Endodermal cell (in vitro differentiated cells): ENCODE results near the gene STOX2. TPM values are rescaled to one million over a fixed set of nuclear protein-coding genes. Genes with fewer than 3 reads are reported as not detected.

Experiments
- DNase-seq: peaks from one replicate; pipeline ENCODE4 v3.0.0-alpha.2; 2017
- H3K27ac ChIP-seq: 2 replicates; pipeline ENCODE4 v1.5.1; 2013; ENCODE audit warnings: mild to moderate bottlenecking, low read depth, low read length, moderate library complexity
- H3K27me3 ChIP-seq: 2 replicates; pipeline ENCODE4 v1.6.1; 2013; ENCODE audit warnings: mild to moderate bottlenecking, low read length, moderate library complexity; ENCODE audit not compliant: insufficient read depth, control insufficient read depth, poor library complexity, severe bottlenecking
- H3K36me3 ChIP-seq: 2 replicates; pipeline ENCODE4 v1.7.0; 2013; ENCODE audit warnings: mild to moderate bottlenecking, low read length, moderate library complexity; ENCODE audit not compliant: control insufficient read depth, insufficient read depth
- H3K4me1 ChIP-seq: one replicate; pipeline ENCODE4 v1.7.0; 2013; ENCODE audit warnings: low read length; ENCODE audit not compliant: control insufficient read depth, insufficient read depth
- H3K4me3 ChIP-seq: 2 replicates; pipeline ENCODE4 v1.5.1; 2013; ENCODE audit warnings: mild to moderate bottlenecking, low read length, moderate library complexity
- H3K9ac ChIP-seq: 2 replicates; pipeline ENCODE4 v1.6.1; 2013; ENCODE audit warnings: mild to moderate bottlenecking, low read length, moderate library complexity; ENCODE audit not compliant: poor library complexity, severe bottlenecking; ENCODE audit errors: extremely low read depth
- H3K9me3 ChIP-seq: 2 replicates; pipeline ENCODE4 v1.6.1; 2013; ENCODE audit warnings: mild to moderate bottlenecking, low read length, moderate library complexity; ENCODE audit not compliant: control insufficient read depth
- H3K27ac Mint-ChIP-seq: 2 replicates; pipeline ENCODE4 v1.8.0; 2020; ENCODE audit warnings: mixed read lengths
- H3K27me3 Mint-ChIP-seq: 2 replicates; pipeline ENCODE4 v1.8.0; 2021; ENCODE audit warnings: mild to moderate bottlenecking, mixed read lengths; ENCODE audit not compliant: insufficient read depth
- H3K36me3 Mint-ChIP-seq: 2 replicates; pipeline ENCODE4 v1.8.0; 2020; ENCODE audit warnings: low read depth, mixed read lengths
- H3K4me1 Mint-ChIP-seq: 2 replicates; pipeline ENCODE4 v1.8.0; 2020; ENCODE audit warnings: mixed read lengths
- H3K4me3 Mint-ChIP-seq: 2 replicates; pipeline ENCODE4 v1.8.0; 2020; ENCODE audit warnings: mild to moderate bottlenecking, moderate library complexity, mixed read lengths
- H3K9me3 Mint-ChIP-seq: 2 replicates; pipeline ENCODE4 v1.8.0; 2020; ENCODE audit warnings: mild to moderate bottlenecking, mixed read lengths
- WGBS, 2 experiments: methylation state at CpG; one replicate each; pipeline versions ENCODE4 v1.1.5 to v1.1.7; 2013; ENCODE audit warnings: missing lambda C conversion rate in 2 of 2, mixed read lengths in 1 of 2; ENCODE audit not compliant: insufficient coverage in 1 of 2, insufficient read length in 1 of 2; 5-methylcytosine and 5-hydroxymethylcytosine counted together
- total RNA-seq, 2 donors: library from RNA; stranded (reverse); fragmentation: NEBNext Ultra II Directional in 1 of 2; extraction: Animal tissue kit (Norgen Biotek cat#: 25700) in 1 of 2; gene quantifications; 2 replicates in 1 of 2; 3 replicates in 1 of 2; pipeline ENCODE4 v1.2.1, GENCODE V29; 2021
- TF ChIP-seq, protein P1 (sequence below): fragments of 200-600 bp; sonication (generic); conservative IDR thresholded peaks from 2 replicates; pipeline ENCODE4 v1.5.0; 2021; ENCODE audit warnings: antibody characterized with exemption, mild to moderate bottlenecking

STOX2 gene
- total RNA-seq, 2 donors from 2014 or later, result 8.5 to 13.1 TPM

DNA sequence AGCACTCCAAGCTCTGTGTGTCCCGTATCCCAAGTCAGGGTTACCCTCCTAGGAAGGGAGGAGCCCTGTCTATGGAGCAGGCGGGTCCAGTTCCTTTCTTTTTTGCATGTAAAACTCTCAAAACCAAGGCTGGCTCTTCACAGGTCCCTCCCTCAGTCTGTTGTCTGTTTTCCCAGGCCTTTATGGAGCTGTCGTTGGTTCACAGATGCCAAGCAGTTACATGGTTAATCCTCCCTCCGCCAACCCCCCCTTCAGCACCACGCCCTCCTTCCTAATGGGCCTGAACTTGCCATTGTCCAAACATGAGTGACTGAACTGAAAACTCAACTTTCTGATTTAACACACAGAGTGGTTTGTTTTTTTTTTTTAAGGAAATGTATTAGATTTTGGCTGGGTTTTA lies 148.3 kb downstream of the STOX2 start:
- H3K27me3 ChIP-seq, result no peaks in the 10 kb centered on the region
- TF ChIP-seq, protein P1, sequence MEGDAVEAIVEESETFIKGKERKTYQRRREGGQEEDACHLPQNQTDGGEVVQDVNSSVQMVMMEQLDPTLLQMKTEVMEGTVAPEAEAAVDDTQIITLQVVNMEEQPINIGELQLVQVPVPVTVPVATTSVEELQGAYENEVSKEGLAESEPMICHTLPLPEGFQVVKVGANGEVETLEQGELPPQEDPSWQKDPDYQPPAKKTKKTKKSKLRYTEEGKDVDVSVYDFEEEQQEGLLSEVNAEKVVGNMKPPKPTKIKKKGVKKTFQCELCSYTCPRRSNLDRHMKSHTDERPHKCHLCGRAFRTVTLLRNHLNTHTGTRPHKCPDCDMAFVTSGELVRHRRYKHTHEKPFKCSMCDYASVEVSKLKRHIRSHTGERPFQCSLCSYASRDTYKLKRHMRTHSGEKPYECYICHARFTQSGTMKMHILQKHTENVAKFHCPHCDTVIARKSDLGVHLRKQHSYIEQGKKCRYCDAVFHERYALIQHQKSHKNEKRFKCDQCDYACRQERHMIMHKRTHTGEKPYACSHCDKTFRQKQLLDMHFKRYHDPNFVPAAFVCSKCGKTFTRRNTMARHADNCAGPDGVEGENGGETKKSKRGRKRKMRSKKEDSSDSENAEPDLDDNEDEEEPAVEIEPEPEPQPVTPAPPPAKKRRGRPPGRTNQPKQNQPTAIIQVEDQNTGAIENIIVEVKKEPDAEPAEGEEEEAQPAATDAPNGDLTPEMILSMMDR, result no peak
- Mint-ChIP-seq H3K9me3 (peaks cover 2% of the 10 kb centered on the region), H3K4me1 (peaks cover 6% of the 10 kb centered on the region), H3K4me3 (no peak overlapping the region), H3K27me3 (no peaks in the 10 kb centered on the region), H3K36me3 (no peaks in the 10 kb centered on the region), H3K27ac (no peak overlapping the region)
- no peaks in the 10 kb centered on the region for H3K36me3 ChIP-seq
- H3K9me3 ChIP-seq, result no peaks in the 10 kb centered on the region
- H3K27ac ChIP-seq, result no peak overlapping the region
- H3K4me3 ChIP-seq, result no peak overlapping the region
- 85 to 86% methylated on average over 1 to 5 of the region's 5 CpGs for WGBS, 2 experiments
- no peaks in the 10 kb centered on the region for H3K4me1 ChIP-seq
- no peak overlapping the region for H3K9ac ChIP-seq
- no peak for DNase-seq

DNA sequence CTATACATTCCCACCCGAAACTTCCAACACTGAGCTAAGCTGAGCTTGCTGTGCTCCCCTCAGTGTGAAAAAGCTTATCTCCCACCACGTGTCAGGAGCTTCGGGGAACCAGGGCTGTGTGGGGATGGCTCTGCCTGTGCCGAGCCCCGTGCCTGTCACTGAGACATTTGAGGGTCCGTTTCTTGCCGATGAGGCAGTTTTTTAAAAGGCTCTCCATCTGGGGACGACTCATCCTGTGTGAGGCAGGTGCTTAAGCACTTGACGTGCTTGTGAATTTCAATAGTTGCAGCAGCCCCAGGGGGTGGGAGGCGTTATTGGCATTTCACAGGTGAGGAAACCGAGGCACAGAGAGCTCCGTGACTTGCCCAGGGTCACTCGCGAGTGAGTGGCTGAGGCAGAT lies 151.8 kb downstream of the STOX2 start:
- Histone ChIP-seq H3K36me3 (no peaks in the 10 kb centered on the region), H3K27ac (no peak overlapping the region), H3K4me3 (no peak overlapping the region), H3K9ac (no peak overlapping the region), H3K4me1 (no peaks in the 10 kb centered on the region), H3K9me3 (no peaks in the 10 kb centered on the region), H3K27me3 (no peaks in the 10 kb centered on the region)
- TF ChIP-seq, protein P1, result no peak
- 78 to 84% methylated on average over 11 to 14 of the region's 14 CpGs for WGBS, 2 experiments
- Mint-ChIP-seq H3K36me3 (no peaks in the 10 kb centered on the region), H3K27ac (no peak overlapping the region), H3K4me1 (peaks cover 6% of the 10 kb centered on the region), H3K4me3 (no peak overlapping the region), H3K27me3 (no peaks in the 10 kb centered on the region), H3K9me3 (no peaks in the 10 kb centered on the region)
- DNase-seq, result peak; percentile 52

DNA sequence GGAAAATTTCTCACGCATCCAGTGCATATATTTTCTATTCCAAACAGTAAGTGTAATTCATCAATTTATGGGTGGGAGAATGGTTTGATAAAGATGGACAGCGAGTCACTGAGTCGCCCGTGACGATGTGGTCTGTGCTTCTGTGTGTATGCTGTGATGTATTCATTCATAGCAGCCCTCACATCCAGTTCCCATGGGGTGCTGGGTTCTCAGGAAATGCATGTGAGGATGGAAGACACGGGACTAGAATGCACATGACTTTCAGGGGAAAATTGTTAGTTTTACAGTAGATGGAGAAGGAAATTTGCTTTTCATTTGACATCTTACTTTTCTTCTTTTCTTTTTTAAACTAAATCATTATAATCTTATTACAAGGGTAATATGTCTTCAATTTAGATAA lies 152.9 kb downstream of the STOX2 start:
- no peak overlapping the region for H3K9ac ChIP-seq
- no peak overlapping the region for H3K27ac ChIP-seq
- H3K4me1 ChIP-seq, result no peaks in the 10 kb centered on the region
- no peak overlapping the region for H3K27ac Mint-ChIP-seq
- H3K4me1 Mint-ChIP-seq, result peaks cover 6% of the 10 kb centered on the region
- no peaks in the 10 kb centered on the region for H3K9me3 Mint-ChIP-seq
- no peaks in the 10 kb centered on the region for H3K36me3 Mint-ChIP-seq
- no peaks in the 10 kb centered on the region for H3K27me3 Mint-ChIP-seq
- no peak for DNase-seq
- H3K9me3 ChIP-seq, result no peaks in the 10 kb centered on the region
- WGBS, 2 experiments, result 97% methylated on average over 5 of the region's 6 CpGs; no CpG with 5 or more reads in 1 of the 2 experiments
- no peak overlapping the region for H3K4me3 Mint-ChIP-seq
- H3K27me3 ChIP-seq, result no peaks in the 10 kb centered on the region
- no peaks in the 10 kb centered on the region for H3K36me3 ChIP-seq
- H3K4me3 ChIP-seq, result no peak overlapping the region
- TF ChIP-seq, protein P1, result no peak
